HUES48 (cell line): ENCODE data around the gene SPRR2E.
"Not testable (repeated sequence)": the region's sequence is repeated elsewhere in the genome, so short reads cannot be mapped to it uniquely, and the experiment has no call there.

Experiments used
- H3K27ac ChIP-seq: one replicate; pipeline ENCODE4 v1.7.0; 2013; ENCODE audit warnings: low read depth, low read length, inconsistent platforms
- H3K27me3 ChIP-seq: 2 replicates; pipeline ENCODE4 v1.6.1; 2013; ENCODE audit warnings: mild to moderate bottlenecking, low read length; ENCODE audit not compliant: control insufficient read depth, insufficient read depth
- H3K36me3 ChIP-seq: 2 replicates; pipeline ENCODE4 v1.6.1; 2013; ENCODE audit warnings: low read length; ENCODE audit not compliant: control insufficient read depth, insufficient read depth
- H3K4me1 ChIP-seq: 2 replicates; pipeline ENCODE4 v1.6.1; 2013; ENCODE audit warnings: mild to moderate bottlenecking, low read length; ENCODE audit not compliant: control insufficient read depth, insufficient read depth
- H3K4me3 ChIP-seq: 2 replicates; pipeline ENCODE4 v1.5.1; 2013; ENCODE audit warnings: mild to moderate bottlenecking, low read depth, low read length
- H3K9ac ChIP-seq: 2 replicates; pipeline ENCODE4 v1.6.1; 2013; ENCODE audit warnings: mild to moderate bottlenecking, low read depth, low read length, moderate library complexity
- H3K9me3 ChIP-seq: 2 replicates; pipeline ENCODE4 v1.6.1; 2013; ENCODE audit warnings: low read length; ENCODE audit not compliant: control insufficient read depth, insufficient read depth

Gene SPRR2E

DNA sequence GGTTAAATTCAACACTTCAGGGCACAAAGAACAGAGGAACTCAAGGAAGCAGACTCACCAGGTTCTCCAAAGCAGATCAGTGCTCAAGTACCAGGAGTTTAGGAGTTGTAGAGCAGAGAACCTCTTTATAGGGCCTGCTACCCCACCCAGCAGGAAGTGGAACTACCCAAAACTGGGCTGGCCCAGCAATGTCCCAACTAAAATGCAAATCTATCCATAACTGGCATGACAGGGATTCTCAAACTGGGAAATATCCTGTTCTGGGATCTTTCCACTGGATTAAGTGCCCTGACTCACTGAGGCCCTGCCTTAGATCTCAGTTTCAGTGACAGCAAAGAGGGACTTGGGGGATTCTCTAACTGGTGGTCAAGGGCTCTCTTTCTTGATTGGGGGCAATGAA lies at the start of gene SPRR2E:
TSS of gene SPRR2E (minus strand) at position 101 of the 400 bp plus-strand sequence. CDS start 775 bp downstream, outside the sequence.
- Histone ChIP-seq H3K4me3 (no peak within 1 kb of the TSS), H3K27me3 (no peaks in the 10 kb centered on the region), H3K36me3 (no peaks in the 10 kb centered on the region), H3K4me1 (no peaks in the 10 kb centered on the region), H3K27ac (no peak within 1 kb of the TSS), H3K9me3 (no peaks in the 10 kb centered on the region), H3K9ac (no peak within 1 kb of the TSS)

DNA sequence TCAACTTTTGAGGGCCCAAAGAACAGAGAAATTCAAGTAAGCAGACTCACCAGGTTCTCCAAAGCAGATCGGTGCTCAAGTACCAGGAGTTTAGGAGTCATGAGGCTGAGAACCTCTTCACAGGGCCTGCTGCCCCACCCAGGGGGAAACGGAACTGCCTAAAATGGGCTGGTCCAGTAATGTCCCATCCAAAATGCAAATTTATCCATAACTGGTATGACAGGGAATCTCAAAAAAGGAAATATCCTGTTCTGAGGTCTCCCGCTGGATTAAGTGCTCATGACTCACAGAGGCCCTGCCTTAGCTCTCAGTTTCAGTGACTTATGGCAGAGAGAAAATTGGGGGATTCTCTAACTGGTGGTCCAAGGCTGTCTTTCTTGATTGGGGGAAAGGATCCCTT lies 47.1 kb upstream of the SPRR2E start:
- H3K27ac ChIP-seq = no peak overlapping the region
- H3K4me1 ChIP-seq = 0 out of 2 replicates have a peak, but pooled peaks cover 1% of the 10 kb centered on the region
- no peaks in the 10 kb centered on the region for H3K27me3 ChIP-seq
- no peak overlapping the region for H3K4me3 ChIP-seq
- no peaks in the 10 kb centered on the region for H3K9me3 ChIP-seq
- no peak overlapping the region for H3K9ac ChIP-seq
- no peaks in the 10 kb centered on the region for H3K36me3 ChIP-seq

DNA sequence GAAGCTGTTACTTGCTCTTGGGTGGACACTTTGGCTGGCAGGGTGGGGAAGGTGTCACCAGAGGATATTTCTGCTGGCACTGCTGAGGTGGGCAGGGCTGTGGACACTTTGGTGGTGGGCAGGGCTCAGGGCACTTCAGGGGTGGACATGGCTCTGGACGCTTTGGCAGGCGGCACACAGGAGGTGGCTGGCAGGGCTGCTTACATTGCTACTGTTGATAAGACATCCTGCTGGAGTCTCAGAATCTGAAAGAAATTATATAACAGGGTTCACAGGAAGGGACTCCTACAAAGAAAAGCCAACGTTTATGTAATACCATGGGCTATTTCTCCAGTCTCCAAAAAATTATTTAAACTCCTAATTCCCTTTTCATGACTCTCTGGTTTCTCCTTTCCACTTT lies 46.2 kb upstream of the SPRR2E start:
- Histone ChIP-seq H3K27me3 (no peaks in the 10 kb centered on the region), H3K4me1 (peaks cover 10% of the 10 kb centered on the region), H3K9me3 (no peaks in the 10 kb centered on the region), H3K27ac (no peak overlapping the region), H3K4me3 (no peak overlapping the region), H3K9ac (no peak overlapping the region), H3K36me3 (no peaks in the 10 kb centered on the region)

DNA sequence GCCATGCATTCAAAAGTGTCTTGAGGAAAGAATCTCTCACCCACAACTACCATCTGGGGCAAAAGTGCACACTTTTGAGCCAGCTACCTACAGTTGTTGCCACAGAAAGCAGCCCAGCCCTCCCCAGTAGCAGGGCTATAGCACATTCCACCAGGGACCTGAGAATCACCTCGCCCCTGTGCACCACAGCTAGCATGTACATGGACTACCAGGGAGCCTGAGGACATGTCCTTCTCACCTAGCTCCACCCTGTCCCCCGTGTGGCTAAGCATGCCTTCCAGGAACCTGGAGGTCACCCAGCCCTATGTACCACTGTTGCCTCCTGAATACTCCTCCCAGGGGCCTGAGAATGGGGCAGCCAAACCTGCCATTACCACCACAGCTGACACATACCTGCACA lies 39.4 kb upstream of the SPRR2E start:
- H3K9me3 ChIP-seq = no peaks in the 10 kb centered on the region
- H3K4me1 ChIP-seq = peaks cover 27% of the 10 kb centered on the region
- no peak overlapping the region for H3K4me3 ChIP-seq
- no peak overlapping the region for H3K9ac ChIP-seq
- no peak overlapping the region for H3K27ac ChIP-seq
- H3K36me3 ChIP-seq = no peaks in the 10 kb centered on the region
- no peaks in the 10 kb centered on the region for H3K27me3 ChIP-seq

DNA sequence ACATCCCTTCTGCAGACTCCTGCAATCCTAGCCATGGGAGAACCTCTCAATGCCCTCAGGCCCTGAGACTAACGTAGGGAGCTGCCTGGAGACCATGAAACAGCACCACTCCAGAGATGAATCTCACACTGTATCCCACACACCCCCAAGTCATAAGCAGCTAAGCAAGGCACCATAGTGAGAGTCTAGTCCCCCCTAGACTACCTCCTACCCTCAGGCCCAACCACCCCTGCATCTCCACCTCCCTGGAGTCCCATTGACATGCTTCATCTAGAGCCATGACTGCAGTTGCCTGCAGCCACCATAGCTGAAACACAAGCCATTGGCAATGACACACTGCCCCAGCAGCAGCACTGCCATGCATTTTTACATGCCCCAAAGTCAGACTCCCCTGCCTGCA lies 38.9 kb upstream of the SPRR2E start:
- Histone ChIP-seq H3K9ac (no peak overlapping the region), H3K9me3 (no peaks in the 10 kb centered on the region), H3K27me3 (no peaks in the 10 kb centered on the region), H3K4me3 (no peak overlapping the region), H3K36me3 (no peaks in the 10 kb centered on the region), H3K4me1 (peaks cover 27% of the 10 kb centered on the region), H3K27ac (no peak overlapping the region)

DNA sequence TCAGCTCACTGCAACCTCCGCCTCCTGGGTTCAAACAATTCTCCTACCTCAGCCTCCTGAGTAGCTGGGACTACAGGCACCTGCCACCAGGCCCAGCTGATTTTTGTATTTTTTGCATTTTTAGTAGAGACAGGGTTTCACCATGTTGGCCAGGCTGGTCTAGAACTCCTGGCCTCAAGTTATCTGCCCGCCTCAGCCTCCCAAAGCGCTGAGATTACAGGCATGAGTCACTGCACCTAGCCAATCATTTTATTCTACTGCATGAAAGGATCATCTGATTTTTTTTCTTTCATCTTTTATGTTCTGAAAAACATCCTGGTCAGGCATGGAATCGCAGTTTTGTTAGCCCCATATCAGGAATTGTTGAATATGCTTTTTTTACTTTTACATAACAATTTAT lies 34.4 kb upstream of the SPRR2E start:
- Histone ChIP-seq H3K9me3 (peaks cover 20% of the 10 kb centered on the region), H3K4me1 (peaks cover 12% of the 10 kb centered on the region)
- H3K9ac ChIP-seq, H3K36me3 ChIP-seq, H3K4me3 ChIP-seq, H3K27me3 ChIP-seq, H3K27ac ChIP-seq: not testable (repeated sequence)

DNA sequence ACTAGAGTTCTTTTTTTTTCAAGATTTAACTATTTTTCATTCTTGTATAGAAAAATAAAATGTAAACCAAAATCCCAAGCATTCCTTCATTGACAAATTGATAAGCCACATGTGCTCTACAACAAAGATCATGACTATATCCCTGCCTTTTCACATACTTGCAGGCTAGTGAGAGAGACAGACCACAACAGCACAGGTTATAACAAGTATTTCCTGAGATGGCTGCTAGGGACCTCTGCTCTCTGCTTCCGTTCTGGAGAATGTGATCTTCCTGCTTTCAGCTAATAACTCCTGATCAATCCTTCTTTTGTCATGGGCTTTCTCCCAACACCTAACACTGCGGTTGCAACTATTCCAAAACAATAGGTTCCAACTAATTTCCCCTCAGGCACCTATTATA lies 33.0 kb upstream of the SPRR2E start:
- Histone ChIP-seq H3K9ac (no peak overlapping the region), H3K4me3 (no peak overlapping the region), H3K9me3 (peaks cover 20% of the 10 kb centered on the region), H3K27ac (no peak overlapping the region), H3K4me1 (peaks cover 19% of the 10 kb centered on the region), H3K27me3 (no peaks in the 10 kb centered on the region), H3K36me3 (no peaks in the 10 kb centered on the region)

DNA sequence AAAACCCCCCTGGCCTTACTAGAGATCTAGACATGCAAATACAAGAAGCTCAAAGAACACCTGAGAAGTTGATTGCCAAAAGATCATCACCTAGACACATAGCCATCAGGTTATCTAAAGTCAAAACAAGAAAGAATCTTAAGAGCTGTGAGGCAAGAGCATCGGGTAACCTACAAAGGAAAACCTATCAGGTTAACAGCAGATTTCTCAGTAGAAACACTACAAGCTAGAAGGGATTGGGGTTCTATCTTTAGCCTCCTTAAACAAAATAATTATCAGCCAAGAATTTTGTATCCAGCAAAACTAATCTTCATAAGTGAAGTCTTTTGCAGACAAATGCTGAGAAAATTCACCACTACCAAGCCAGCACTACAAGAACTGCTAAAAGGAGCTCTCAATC lies 31.2 kb upstream of the SPRR2E start:
- Histone ChIP-seq H3K9me3 (peaks cover 20% of the 10 kb centered on the region), H3K27ac (no peak overlapping the region), H3K27me3 (no peaks in the 10 kb centered on the region), H3K4me1 (peaks cover 16% of the 10 kb centered on the region), H3K4me3 (no peak overlapping the region), H3K36me3 (no peaks in the 10 kb centered on the region), H3K9ac (no peak overlapping the region)

DNA sequence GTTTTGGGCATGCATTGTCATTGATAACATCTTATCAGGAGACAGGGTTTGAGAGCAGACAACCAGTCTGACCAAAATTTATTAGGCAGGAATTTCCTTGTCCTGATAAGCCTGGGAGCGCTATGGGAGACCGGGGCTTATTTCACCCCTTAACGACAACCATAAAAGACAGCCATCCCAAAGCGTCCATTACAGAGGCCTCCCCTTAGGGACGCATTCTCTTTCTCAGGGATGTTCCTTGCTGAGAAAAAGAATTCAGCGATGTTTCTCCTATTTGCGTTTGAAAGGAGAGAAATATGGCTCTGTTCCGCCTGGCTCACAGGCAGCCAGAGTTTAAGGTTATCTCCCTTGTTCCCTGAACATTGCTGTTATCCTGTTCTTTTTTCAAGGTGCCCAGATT lies 29.5 kb upstream of the SPRR2E start:
- Histone ChIP-seq H3K27ac (peak overlapping the region; percentile 97), H3K4me1 (peaks cover 16% of the 10 kb centered on the region)
- not testable (repeated sequence) for H3K9ac ChIP-seq

DNA sequence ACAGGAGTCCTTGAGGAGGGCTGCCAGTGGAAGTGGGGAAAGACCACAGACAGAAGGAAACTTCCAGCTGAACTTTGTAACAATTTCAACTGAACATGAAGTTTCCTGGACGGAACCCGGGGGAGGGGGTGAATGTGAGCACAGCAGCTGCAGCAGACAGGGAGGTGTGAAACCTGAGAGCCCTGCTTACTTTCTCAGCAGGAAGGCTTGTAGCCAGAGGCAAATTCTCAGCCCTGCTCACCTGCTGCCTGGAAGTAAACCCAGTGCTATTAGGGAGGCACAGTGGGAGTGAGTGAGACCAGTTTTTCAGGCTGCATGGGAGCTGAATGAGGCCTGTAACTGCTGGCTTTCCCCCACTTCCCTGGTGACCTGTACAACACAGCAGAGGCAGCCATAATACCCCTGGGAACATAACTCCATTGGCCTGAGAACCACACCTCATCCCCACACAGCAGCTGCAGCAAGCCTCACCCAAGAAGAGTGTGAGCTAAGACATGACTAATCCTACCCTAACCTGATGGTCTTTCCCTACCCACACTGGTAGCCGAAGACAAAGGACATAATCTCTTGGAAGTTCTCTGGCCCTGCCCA lies 28.6 kb upstream of the SPRR2E start:
- Histone ChIP-seq H3K9ac (peak overlapping the region; percentile 66), H3K27ac (peak overlapping the region; percentile 97)

More for the DNA sequence above, 29.5 kb upstream of the SPRR2E start:
- H3K27me3 ChIP-seq, H3K4me3 ChIP-seq, H3K36me3 ChIP-seq: not testable (repeated sequence)
- peaks cover 20% of the 10 kb centered on the region for H3K9me3 ChIP-seq

DNA sequence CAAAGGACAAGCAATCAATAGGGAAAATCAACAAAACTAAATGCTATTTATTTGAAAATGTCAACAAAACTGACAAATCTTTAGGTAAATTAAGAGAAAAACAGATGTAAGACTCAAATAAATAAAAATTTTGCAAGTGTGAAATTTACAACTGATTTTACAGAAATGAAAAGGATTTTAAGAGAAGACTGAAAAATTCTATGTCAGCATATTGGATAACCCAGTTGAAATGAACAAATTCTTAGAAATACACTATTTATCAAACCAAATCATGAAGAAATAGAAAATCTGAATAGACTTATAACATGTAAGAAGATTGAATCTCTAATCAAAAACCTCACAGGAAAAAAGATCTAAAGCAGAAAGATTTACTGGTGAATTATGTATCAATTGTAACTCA lies 26.6 kb upstream of the SPRR2E start:
- Histone ChIP-seq H3K9ac (no peak overlapping the region), H3K27me3 (no peaks in the 10 kb centered on the region), H3K4me3 (no peak overlapping the region), H3K4me1 (peaks cover 13% of the 10 kb centered on the region), H3K36me3 (no peaks in the 10 kb centered on the region), H3K9me3 (peaks cover 16% of the 10 kb centered on the region), H3K27ac (no peak overlapping the region)

More for the DNA sequence above, 28.6 kb upstream of the SPRR2E start:
- Histone ChIP-seq H3K36me3 (no peaks in the 10 kb centered on the region), H3K9me3 (peaks cover 20% of the 10 kb centered on the region), H3K4me1 (peaks cover 16% of the 10 kb centered on the region), H3K4me3 (peak overlapping the region; percentile 18), H3K27me3 (no peaks in the 10 kb centered on the region)
